Neural progenitor cell (in vitro differentiated cells): ENCODE results near the gene HELQ.
A peak's percentile ranks its signal among the peaks of the same experiment; 100 is the strongest.

Experiments used
- EZH2 ChIP-seq: fragments of 200-600 bp; sonication (generic); IDR thresholded peaks from 2 replicates; pipeline ENCODE4 v1.6.1; 2017; ENCODE audit warnings: antibody characterized with exemption, mild to moderate bottlenecking, moderate library complexity
- EZH2phosphoT487 ChIP-seq: fragments of 200-600 bp; sonication (generic); IDR thresholded peaks from 2 replicates; pipeline ENCODE4 v1.6.1; 2017; ENCODE audit warnings: antibody characterized with exemption
- TF ChIP-seq, protein P1 (sequence below): fragments of 200-600 bp; sonication (generic); IDR thresholded peaks from 2 replicates; pipeline ENCODE4 v1.5.1; 2017; ENCODE audit warnings: antibody characterized with exemption, mild to moderate bottlenecking

DNA sequence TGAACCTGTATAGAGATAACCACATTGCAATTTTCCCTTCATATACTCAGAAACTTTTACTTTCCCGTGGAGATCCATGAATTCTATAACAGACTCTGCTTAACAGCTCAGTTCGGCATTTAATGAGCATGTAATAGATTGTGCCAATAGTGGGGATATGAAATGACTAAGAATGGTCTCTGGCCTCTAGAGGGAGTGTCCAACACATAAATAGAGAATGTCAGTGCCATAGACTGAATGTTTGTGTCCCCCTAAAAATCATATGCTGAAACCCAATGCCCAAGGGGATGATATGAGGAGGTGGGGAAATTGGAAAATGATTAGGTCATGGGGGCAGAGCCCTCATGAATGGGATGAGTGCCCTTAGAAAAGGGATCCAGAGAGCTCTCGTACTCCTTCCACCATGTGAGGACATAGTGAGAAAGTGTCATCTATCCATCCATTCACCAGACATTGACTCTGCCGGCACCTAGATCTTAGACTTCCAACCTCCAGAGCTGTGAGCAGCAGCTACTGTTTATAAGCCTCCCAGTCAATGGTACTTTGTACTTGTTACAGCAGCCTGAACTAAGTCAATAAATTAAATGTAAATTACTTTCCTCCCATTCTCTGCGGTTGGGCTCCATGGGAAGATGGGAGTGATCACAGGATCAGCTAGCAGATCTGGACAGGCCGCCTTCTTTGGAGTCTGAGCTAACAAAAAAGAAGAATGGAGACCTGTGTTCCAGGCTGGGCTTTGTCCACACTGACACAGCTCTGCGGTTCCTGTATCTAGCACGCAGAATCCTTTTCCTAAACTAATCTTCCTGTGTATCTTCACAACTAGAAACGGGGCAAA, 92.9 kb downstream of the HELQ start:
- TF ChIP-seq, protein P1, sequence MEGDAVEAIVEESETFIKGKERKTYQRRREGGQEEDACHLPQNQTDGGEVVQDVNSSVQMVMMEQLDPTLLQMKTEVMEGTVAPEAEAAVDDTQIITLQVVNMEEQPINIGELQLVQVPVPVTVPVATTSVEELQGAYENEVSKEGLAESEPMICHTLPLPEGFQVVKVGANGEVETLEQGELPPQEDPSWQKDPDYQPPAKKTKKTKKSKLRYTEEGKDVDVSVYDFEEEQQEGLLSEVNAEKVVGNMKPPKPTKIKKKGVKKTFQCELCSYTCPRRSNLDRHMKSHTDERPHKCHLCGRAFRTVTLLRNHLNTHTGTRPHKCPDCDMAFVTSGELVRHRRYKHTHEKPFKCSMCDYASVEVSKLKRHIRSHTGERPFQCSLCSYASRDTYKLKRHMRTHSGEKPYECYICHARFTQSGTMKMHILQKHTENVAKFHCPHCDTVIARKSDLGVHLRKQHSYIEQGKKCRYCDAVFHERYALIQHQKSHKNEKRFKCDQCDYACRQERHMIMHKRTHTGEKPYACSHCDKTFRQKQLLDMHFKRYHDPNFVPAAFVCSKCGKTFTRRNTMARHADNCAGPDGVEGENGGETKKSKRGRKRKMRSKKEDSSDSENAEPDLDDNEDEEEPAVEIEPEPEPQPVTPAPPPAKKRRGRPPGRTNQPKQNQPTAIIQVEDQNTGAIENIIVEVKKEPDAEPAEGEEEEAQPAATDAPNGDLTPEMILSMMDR, result peak; percentile 42
- TF ChIP-seq EZH2 (no peak), EZH2phosphoT487 (no peak)
